Spleen (tissue), 11 donors: ENCODE measurements around the gene HORMAD2. TPM values are rescaled to one million over a fixed set of nuclear protein-coding genes. Genes with fewer than 3 reads are reported as not detected.
A peak's percentile ranks its signal among the peaks of the same experiment; 100 is the strongest.

Experiments
- DNase-seq: peaks from one replicate; pipeline ENCODE4 v3.0.0-alpha.2; 2020
- H3K27ac ChIP-seq, 8 donors: fragments of 200-600 bp; sonication (generic) in 7 of 8; 1 replicate in 4 of 8; 2 replicates in 4 of 8; pipeline versions ENCODE4 v1.5.0 to v1.8.0; 2016 to 2021; ENCODE audit warnings: inconsistent platforms in 4 of 8, mild to moderate bottlenecking in 4 of 8, moderate library complexity in 1 of 8
- H3K27me3 ChIP-seq, 7 donors: fragments of 200-600 bp; sonication (generic) in 6 of 7; replicated peaks in 1 of 7; 1 replicate in 4 of 7; 2 replicates in 3 of 7; pipeline versions ENCODE4 v1.5.0 to v1.8.0; 2016 to 2021; ENCODE audit warnings: inconsistent platforms in 3 of 7, mild to moderate bottlenecking in 1 of 7
- H3K36me3 ChIP-seq, 6 donors: fragments of 200-600 bp; sonication (generic) in 5 of 6; 1 replicate in 4 of 6; 2 replicates in 2 of 6; pipeline versions ENCODE4 v1.5.0 to v1.8.0; 2016 to 2021; ENCODE audit warnings: inconsistent platforms in 2 of 6
- H3K4me1 ChIP-seq, 6 donors: fragments of 200-600 bp; sonication (generic) in 5 of 6; 1 replicate in 3 of 6; 2 replicates in 3 of 6; pipeline versions ENCODE4 v1.5.0 to v1.8.0; 2016 to 2021; ENCODE audit warnings: inconsistent platforms in 3 of 6
- H3K4me3 ChIP-seq, 8 donors: fragments of 200-600 bp; sonication (generic) in 7 of 8; 1 replicate in 4 of 8; 2 replicates in 4 of 8; pipeline versions ENCODE4 v1.5.0 to v1.8.0; 2016 to 2021; ENCODE audit warnings: inconsistent platforms in 4 of 8, mild to moderate bottlenecking in 4 of 8, moderate library complexity in 2 of 8
- H3K9me3 ChIP-seq, 8 donors: fragments of 200-600 bp; sonication (generic) in 7 of 8; 1 replicate in 4 of 8; 2 replicates in 4 of 8; pipeline versions ENCODE4 v1.5.0 to v1.8.0; 2016 to 2021; ENCODE audit warnings: inconsistent platforms in 4 of 8
- POLR2A ChIP-seq, 3 donors: fragments of 450-650 bp; IDR thresholded peaks; one replicate each; pipeline ENCODE4 v1.5.1; 2017; ENCODE audit warnings: antibody characterized with exemption in 3 of 3, mild to moderate bottlenecking in 1 of 3
- POLR2AphosphoS5 ChIP-seq, 3 donors: sonication (generic); formaldehyde crosslinking; IDR thresholded peaks; one replicate each; pipeline ENCODE4 v1.5.1; 2017; ENCODE audit warnings: antibody characterized with exemption in 3 of 3
- WGBS, 5 donors: extraction: QIAGEN DNeasy Blood & Tissue Kit in 3 of 5; methylation state at CpG; one replicate each; pipeline versions ENCODE4 v1.1.5 to v1.1.7; 2013 to 2018; 5-methylcytosine and 5-hydroxymethylcytosine counted together
- intact Hi-C: fragments of 100-400 bp; cut with DNase I; formaldehyde crosslinking; loops from one replicate; pipeline ENCODE4 v1.15.0; 2023; ENCODE audit warnings: low total_unique reads
- polyA plus RNA-seq, 3 donors: library from polyadenylated mRNA; stranded (reverse); fragments of 200-250 nt; gene quantifications; one replicate each; pipeline ENCODE4 v1.2.1, GENCODE V29; 2013
- total RNA-seq, 7 donors: library from RNA; depleted of rRNA in 3 of 7; stranded (reverse); fragments of >200 nt in 3 of 7; fragmentation: NEBNext Ultra II Directional in 4 of 7; extraction: Animal tissue kit (Norgen Biotek cat#: 25700) in 4 of 7; gene quantifications; one replicate each; pipeline versions ENCODE4 v1.1.0 to v1.2.1, GENCODE V29; 2016 to 2021
- TF ChIP-seq, protein P1 (sequence below), 11 experiments: fragments of 200-600 bp in 7 of 11; fragments of 450-650 bp in 4 of 11; sonication (generic) in 4 of 11; IDR thresholded peaks in 8 of 11; conservative IDR thresholded peaks in 3 of 11; 1 replicate in 7 of 11; 2 replicates in 4 of 11; pipeline versions ENCODE4 v1.4.0 to v1.8.0; 2016 to 2021; ENCODE audit warnings: antibody characterized with exemption in 11 of 11, inconsistent platforms in 4 of 11, mild to moderate bottlenecking in 1 of 11
- donor health status: healthy with polysubstance abuse.
- donor health status: DM: no; HTN: no; CAD: no; lungs with moderate emphysema.
- donor health status: DM: no; HTN: no; CAD: no.
- donor health status: Bipolar disorder and iron deficiency.
- donor health status: healthy.
- donor health status: DM: no; HTN: no; CAD: no.
- donor health status: DM: yes; HTN: yes; CAD: no.

Gene HORMAD2
- total and polyA plus RNA-seq, 10 donors, result not detected

DNA sequence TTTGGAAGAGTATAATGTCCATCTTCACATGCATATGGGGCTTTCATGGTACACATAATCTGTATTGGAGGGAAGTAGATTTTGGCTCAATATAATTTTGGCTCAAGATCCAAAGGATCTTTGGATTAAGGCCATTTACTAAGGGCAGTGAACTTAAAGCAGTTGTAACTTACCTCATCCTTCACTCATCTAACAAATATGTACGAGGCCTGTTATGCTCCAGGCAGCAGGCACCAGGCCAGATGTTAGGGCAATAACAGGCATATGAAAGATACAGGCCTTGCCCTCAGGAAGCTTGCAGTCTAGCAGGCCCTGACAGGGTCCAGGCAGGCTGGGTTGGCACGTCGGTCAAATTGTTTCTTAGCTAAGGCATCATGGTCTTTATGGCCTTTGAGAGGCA lies 121.7 kb downstream of the HORMAD2 start:
- 89 to 98% (median 91%) methylated on average over 3 of the region's 3 CpGs for WGBS, 5 donors
- Histone ChIP-seq H3K9me3 (no peaks in the 10 kb centered on the region), H3K4me3 (no peak overlapping the region), H3K27ac (no peak overlapping the region), H3K27me3 (no peaks in the 10 kb centered on the region), H3K4me1 (peaks cover 5 to 55% (median 25%) of the 10 kb centered on the region in 6 donors), H3K36me3 (no peaks in the 10 kb centered on the region)
- intact Hi-C loops, result no loop called here
- TF ChIP-seq POLR2A (IDR thresholded peaks at IDR 0.05) (no peak), POLR2AphosphoS5 (IDR thresholded peaks at IDR 0.05) (no peak)
- TF ChIP-seq, protein P1, sequence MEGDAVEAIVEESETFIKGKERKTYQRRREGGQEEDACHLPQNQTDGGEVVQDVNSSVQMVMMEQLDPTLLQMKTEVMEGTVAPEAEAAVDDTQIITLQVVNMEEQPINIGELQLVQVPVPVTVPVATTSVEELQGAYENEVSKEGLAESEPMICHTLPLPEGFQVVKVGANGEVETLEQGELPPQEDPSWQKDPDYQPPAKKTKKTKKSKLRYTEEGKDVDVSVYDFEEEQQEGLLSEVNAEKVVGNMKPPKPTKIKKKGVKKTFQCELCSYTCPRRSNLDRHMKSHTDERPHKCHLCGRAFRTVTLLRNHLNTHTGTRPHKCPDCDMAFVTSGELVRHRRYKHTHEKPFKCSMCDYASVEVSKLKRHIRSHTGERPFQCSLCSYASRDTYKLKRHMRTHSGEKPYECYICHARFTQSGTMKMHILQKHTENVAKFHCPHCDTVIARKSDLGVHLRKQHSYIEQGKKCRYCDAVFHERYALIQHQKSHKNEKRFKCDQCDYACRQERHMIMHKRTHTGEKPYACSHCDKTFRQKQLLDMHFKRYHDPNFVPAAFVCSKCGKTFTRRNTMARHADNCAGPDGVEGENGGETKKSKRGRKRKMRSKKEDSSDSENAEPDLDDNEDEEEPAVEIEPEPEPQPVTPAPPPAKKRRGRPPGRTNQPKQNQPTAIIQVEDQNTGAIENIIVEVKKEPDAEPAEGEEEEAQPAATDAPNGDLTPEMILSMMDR (IDR thresholded peaks at IDR 0.05 in 8 of 11, conservative IDR thresholded peaks at IDR 0.05 in 3 of 11), result no peak
- DNase-seq, result no peak

DNA sequence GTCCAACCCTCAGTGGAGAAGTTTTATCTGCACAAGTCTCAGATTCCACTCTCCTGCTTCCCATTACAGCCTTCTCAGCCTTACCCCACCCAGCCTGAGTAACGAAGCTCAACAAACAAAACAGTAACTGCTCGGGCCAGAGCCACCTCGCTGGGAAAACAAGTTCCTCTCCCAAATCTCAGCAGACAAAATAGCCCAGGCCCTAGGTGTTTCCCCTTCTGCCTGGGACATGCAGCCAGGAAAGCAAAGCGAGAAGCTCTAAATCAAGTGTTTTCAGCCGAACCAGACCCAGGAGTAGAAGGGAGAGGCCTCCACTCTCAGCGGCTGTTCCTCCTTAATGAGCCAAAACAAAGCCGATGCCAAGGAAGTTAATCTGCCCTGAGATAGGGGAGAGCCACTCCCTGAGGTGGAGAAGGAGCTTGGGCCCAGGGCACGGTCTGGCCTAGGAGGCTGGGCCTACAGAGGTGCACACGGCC lies 122.3 kb downstream of the HORMAD2 start:
- 69 to 77% (median 72%) methylated on average over 9 of the region's 9 CpGs for WGBS, 5 donors
- DNase-seq, result no peak
- Histone ChIP-seq H3K4me3 (no peak overlapping the region), H3K36me3 (no peaks in the 10 kb centered on the region), H3K27me3 (no peaks in the 10 kb centered on the region), H3K4me1 (peaks cover 0 to 55% (median 22%) of the 10 kb centered on the region in 6 donors), H3K27ac (peak overlapping the region in 1 of 8 donors; percentile 20), H3K9me3 (no peaks in the 10 kb centered on the region)
- intact Hi-C loops, result no loop called here
- no peak for TF ChIP-seq POLR2AphosphoS5 (IDR thresholded peaks at IDR 0.05)

GRCh38 chr22:30204015-30204741 lies 123.9 kb downstream of the HORMAD2 start:
- TF ChIP-seq POLR2A (IDR thresholded peaks at IDR 0.05), result no peak
- TF ChIP-seq POLR2AphosphoS5 (IDR thresholded peaks at IDR 0.05), result no peak
- TF ChIP-seq, protein P1 (IDR thresholded peaks at IDR 0.05 in 8 of 11, conservative IDR thresholded peaks at IDR 0.05 in 3 of 11), result no peak
- Histone ChIP-seq H3K4me3 (no peak overlapping the region), H3K9me3 (no peaks in the 10 kb centered on the region), H3K36me3 (no peaks in the 10 kb centered on the region), H3K27me3 (no peaks in the 10 kb centered on the region), H3K4me1 (peaks cover 7 to 54% (median 25%) of the 10 kb centered on the region in 6 donors), H3K27ac (peak overlapping the region in 5 of 8 donors; percentile 57 to 77 (median 67))
- no peak for DNase-seq
- intact Hi-C loops, result no loop called here
- WGBS, 5 donors, result 72 to 82% (median 77%) methylated on average over 7 of the region's 7 CpGs

DNA sequence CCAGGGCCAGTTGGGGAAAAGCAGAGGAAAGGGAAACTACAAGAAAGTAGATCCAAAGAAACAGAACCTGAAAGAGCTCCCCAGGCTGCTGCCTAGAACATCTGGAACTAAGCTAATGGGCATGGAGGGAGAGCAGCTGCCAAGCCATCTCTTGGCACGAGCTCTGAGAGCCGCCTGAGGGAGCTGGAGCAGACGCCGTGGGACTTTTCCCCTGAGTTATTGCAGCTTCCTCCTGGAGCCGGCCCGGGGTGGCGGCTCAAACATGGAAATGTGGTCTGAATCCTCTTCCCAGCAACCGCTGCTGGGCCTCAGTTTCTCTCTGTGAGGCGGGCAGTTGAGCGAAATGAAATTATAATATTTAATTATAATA lies 124.5 kb downstream of the HORMAD2 start:
- Histone ChIP-seq H3K36me3 (no peaks in the 10 kb centered on the region), H3K27ac (peak overlapping the region in 7 of 8 donors; percentile 51 to 77 (median 67)), H3K27me3 (no peaks in the 10 kb centered on the region), H3K9me3 (no peaks in the 10 kb centered on the region), H3K4me1 (peaks cover 7 to 57% (median 28%) of the 10 kb centered on the region in 6 donors), H3K4me3 (no peak overlapping the region)
- intact Hi-C loops, result no loop called here
- DNase-seq, result no peak
- WGBS, 5 donors, result 69 to 81% (median 70%) methylated on average over 10 of the region's 10 CpGs
- TF ChIP-seq, protein P1 (IDR thresholded peaks at IDR 0.05 in 8 of 11, conservative IDR thresholded peaks at IDR 0.05 in 3 of 11), result no peak
- TF ChIP-seq POLR2AphosphoS5 (IDR thresholded peaks at IDR 0.05) (no peak), POLR2A (IDR thresholded peaks at IDR 0.05) (no peak)
